ENCODE data around the gene TSR2. TPM values are rescaled to one million over a fixed set of nuclear protein-coding genes. Genes with fewer than 3 reads are reported as not detected.
"Not testable (repeated sequence)": the region's sequence is repeated elsewhere in the genome, so short reads cannot be mapped to it uniquely, and the experiment has no call there.

The TSR2 gene
- total RNA-seq, 2 donors from 2014 or later: 16.9 to 18.8 TPM

DNA sequence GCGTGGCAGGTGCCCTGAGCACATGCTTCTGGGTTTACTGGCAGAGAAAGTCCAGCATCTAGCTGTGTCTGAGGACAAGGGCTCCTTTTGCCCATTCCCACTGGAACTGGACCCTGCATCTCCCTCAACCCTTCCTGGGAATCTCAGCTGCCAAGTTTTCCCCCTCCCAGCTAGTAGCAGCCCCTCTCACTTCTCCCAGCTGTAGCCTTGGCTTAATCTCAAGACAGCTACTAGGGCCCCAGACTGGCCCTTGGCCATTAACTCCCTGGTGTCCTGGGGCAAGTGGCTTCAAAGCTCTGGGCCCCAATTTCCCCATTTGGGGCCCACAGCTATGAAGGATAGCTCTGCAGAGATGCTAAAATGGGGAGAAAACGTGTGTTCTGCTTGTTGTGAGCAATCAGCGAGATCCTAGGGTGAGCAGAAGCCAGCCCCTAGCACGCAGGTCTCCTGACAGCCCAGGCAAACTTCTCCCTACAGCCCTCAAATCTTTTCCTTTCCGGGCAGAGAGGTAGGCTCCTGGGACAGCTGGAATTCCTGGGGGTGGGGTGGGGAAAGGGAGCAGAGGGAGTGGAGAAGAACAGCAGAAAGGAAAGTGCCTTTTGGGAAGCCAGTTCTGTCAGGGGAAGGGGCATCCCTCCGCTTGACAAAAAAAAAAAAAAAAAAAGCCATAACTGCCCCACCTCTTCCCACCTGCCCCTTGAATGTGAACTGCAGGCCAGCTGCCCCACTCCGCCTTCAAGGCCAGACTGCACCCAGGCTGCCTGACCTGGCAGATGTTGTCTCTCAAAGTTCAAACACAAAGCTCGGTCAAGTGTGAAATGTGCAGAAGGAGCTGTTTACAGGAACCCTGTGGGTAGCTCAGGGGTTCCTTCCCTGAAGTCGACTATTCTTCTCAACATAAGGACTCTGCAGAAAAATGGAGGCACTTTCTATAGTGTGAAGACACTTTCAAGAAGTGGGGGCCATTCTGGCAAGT is 39.2 kb downstream of the TSR2 start:
- Histone ChIP-seq H3K9me3 (no peaks in the 10 kb centered on the region), H3K27ac (no peak overlapping the region), H3K27me3 (no peaks in the 10 kb centered on the region), H3K4me1 (peaks cover 0 to 27% of the 10 kb centered on the region in 2 donors), H3K36me3 (no peaks in the 10 kb centered on the region), H3K4me3 (no peak overlapping the region)
- TF ChIP-seq, protein P1, sequence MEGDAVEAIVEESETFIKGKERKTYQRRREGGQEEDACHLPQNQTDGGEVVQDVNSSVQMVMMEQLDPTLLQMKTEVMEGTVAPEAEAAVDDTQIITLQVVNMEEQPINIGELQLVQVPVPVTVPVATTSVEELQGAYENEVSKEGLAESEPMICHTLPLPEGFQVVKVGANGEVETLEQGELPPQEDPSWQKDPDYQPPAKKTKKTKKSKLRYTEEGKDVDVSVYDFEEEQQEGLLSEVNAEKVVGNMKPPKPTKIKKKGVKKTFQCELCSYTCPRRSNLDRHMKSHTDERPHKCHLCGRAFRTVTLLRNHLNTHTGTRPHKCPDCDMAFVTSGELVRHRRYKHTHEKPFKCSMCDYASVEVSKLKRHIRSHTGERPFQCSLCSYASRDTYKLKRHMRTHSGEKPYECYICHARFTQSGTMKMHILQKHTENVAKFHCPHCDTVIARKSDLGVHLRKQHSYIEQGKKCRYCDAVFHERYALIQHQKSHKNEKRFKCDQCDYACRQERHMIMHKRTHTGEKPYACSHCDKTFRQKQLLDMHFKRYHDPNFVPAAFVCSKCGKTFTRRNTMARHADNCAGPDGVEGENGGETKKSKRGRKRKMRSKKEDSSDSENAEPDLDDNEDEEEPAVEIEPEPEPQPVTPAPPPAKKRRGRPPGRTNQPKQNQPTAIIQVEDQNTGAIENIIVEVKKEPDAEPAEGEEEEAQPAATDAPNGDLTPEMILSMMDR (IDR thresholded peaks at IDR 0.05): no peak
- DNase-seq (ENCODE audit: low spot score): no peak

DNA sequence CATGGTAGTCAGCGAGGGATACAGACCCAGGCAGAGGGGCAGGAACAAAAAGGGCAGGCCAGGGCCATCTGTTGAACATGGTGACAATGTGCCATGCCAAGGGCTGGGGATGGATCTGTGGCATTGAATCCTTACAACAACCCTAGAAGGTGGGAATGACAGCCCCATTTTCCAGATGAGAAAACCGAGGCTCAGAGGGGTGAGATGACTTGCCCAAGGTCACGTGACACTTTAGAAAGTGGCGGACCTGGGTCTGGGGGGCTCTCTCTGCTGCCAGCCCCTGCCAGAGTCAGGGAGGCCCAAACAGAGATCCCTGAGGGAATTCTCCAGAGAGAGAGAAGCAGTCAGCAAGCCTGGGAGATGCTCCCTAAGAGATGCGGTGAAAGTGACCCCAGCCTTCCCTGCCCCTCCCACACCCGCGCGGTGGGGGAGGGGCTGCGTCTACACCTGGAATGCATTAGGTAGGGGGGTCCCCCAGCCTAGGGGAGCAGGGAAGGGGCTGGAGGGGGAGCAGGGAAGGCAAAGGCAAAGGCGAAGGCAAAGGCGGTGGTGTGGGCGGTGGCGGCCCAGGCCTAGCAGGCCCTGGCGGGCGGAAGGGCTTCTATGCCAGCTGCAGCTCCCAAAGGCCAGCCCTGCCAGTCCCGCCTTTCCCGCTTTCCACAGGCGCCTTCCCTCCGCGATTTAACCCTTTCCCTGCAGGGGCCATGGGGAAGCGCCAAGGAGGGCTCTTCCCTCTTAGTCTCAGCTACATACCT is 42.8 kb downstream of the TSR2 start:
- Histone ChIP-seq H3K36me3 (no peaks in the 10 kb centered on the region), H3K27ac (peak overlapping the region; percentile 54 to 59), H3K27me3 (no peaks in the 10 kb centered on the region), H3K4me3 (peak overlapping the region in 1 of 2 donors; percentile 12), H3K4me1 (peaks cover 0 to 31% of the 10 kb centered on the region in 2 donors), H3K9me3 (no peaks in the 10 kb centered on the region)
- no peak for DNase-seq (ENCODE audit: low spot score)
- TF ChIP-seq, protein P1 (IDR thresholded peaks at IDR 0.05): no peak

DNA sequence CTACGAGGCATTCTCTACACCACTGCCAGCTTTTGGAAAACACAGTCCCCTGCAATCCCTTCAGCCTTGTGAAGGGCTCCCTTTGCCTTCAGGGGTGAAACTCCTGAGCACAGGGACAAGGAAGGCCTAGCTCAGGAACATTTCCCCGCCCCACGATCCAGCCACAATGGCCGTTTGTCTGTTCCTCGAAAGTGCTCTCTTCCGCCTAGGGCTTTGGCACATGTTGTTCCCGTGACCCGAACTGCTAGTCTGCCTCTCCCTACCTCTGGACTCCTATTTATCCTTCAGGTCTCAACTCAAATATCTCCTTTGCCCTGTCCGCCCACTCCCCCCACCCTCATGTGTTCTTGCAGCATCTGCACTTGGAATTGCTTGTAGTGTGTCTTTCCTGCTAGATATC is 43.7 kb downstream of the TSR2 start:
- H3K27ac ChIP-seq: peak overlapping the region in 1 of 2 donors; percentile 59
- H3K4me3 ChIP-seq: no peak overlapping the region
- H3K4me1 ChIP-seq: peaks cover 0 to 31% of the 10 kb centered on the region in 2 donors
- no peaks in the 10 kb centered on the region for H3K27me3 ChIP-seq
- no peak for DNase-seq (ENCODE audit: low spot score)
- H3K9me3 ChIP-seq: no peaks in the 10 kb centered on the region
- no peaks in the 10 kb centered on the region for H3K36me3 ChIP-seq
- TF ChIP-seq, protein P1 (IDR thresholded peaks at IDR 0.05): no peak

DNA sequence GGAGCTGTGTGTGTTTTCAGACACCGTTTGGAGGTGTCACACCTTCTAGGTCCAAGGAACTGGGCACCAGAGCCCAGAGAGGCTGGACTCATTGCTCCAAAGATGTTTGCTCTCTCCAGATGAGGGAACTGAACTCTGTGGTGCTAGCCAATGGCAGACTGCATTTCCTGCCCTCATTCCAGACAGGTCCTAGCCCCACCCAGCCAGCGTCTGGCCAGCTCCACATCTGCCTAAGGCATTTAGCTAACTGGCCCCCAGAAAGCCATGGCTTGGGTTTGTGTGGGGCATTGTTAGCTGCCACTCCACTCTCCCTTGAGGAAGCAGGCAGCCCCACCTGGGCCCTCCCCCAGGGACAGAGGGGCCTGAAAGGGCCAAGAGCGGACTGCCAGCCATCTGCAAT is 44.5 kb downstream of the TSR2 start:
- no peak overlapping the region for H3K4me3 ChIP-seq
- TF ChIP-seq, protein P1 (IDR thresholded peaks at IDR 0.05): no peak
- H3K27ac ChIP-seq: no peak overlapping the region
- no peaks in the 10 kb centered on the region for H3K9me3 ChIP-seq
- DNase-seq (ENCODE audit: low spot score): no peak
- H3K4me1 ChIP-seq: peaks cover 0 to 30% of the 10 kb centered on the region in 2 donors
- no peaks in the 10 kb centered on the region for H3K27me3 ChIP-seq
- H3K36me3 ChIP-seq: no peaks in the 10 kb centered on the region

DNA sequence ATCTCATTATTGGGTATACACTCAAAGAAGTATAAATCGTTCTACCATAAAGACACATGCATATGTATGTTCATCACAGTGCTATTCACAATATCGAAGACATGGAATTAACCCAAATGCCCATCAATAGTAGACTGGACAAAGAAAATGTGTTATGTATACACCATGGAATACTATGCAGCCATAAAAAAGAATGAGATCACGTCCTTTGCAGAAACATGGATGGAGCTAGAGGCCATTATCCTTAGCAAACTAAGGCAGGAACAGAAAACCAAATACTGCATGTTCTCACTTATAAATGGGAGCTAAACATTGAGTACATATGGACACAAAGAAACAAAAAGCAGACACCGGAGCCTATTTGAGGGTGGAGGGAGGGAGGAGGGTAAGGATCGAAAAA is 49.6 kb downstream of the TSR2 start:
- H3K9me3 ChIP-seq; DNase-seq (ENCODE audit: low spot score); H3K4me3 ChIP-seq; H3K36me3 ChIP-seq; H3K27me3 ChIP-seq; H3K27ac ChIP-seq: not testable (repeated sequence)
- H3K4me1 ChIP-seq: peaks cover 0 to 13% of the 10 kb centered on the region in 2 donors

DNA sequence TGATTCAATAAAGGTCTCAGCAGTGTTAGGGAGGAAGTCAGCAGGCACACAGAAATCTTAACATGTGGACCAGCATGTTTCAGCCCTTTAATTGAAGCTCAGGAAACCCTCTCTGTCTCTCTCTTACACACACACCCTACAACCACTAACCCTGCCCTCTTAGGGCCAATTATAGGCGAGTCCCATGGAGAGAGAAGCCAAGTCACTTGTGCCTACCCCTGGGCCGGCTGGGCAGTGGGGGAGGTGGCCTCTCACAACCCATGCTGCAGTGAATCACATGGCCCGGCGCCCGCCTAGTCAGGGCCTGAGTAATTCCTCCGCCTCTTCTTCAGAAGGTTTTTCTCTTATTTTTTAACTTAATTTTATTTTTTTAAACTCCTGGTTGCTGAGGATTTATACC is 52.1 kb downstream of the TSR2 start:
- H3K27ac ChIP-seq: no peak overlapping the region
- peaks cover 0 to 13% of the 10 kb centered on the region in 2 donors for H3K4me1 ChIP-seq
- no peak overlapping the region for H3K4me3 ChIP-seq
- no peaks in the 10 kb centered on the region for H3K27me3 ChIP-seq
- DNase-seq (ENCODE audit: low spot score): no peak
- peaks cover 0 to 4% of the 10 kb centered on the region in 2 donors for H3K9me3 ChIP-seq
- TF ChIP-seq, protein P1 (IDR thresholded peaks at IDR 0.05): no peak
- H3K36me3 ChIP-seq: no peaks in the 10 kb centered on the region

Measured in right atrium auricular region (tissue), 2 donors.